ENCODE measurements around the gene MAB21L3.
A peak's percentile ranks its signal among the peaks of the same experiment; 100 is the strongest.

Gene MAB21L3

DNA sequence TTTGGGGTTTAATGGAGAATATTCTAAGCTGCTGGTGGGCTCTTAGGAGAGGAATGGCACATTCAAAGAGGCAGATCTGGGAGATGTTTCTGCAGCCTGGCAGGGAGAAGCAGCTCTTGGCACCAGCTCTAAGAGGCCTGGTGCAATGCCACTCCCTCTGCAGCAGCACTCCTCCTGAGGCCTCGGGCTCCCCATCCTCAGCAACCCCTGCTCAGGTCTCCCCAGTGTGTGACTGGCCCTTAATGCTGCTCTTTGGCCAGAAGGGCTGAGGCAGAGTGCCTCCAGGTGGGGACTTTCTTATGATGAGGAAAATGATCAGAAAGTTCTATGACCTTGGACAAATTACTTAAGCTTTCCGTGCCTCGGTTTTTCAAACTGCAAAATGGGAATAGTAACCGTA lies 55.5 kb downstream of the MAB21L3 start:
- DNase-seq, result no peak

DNA sequence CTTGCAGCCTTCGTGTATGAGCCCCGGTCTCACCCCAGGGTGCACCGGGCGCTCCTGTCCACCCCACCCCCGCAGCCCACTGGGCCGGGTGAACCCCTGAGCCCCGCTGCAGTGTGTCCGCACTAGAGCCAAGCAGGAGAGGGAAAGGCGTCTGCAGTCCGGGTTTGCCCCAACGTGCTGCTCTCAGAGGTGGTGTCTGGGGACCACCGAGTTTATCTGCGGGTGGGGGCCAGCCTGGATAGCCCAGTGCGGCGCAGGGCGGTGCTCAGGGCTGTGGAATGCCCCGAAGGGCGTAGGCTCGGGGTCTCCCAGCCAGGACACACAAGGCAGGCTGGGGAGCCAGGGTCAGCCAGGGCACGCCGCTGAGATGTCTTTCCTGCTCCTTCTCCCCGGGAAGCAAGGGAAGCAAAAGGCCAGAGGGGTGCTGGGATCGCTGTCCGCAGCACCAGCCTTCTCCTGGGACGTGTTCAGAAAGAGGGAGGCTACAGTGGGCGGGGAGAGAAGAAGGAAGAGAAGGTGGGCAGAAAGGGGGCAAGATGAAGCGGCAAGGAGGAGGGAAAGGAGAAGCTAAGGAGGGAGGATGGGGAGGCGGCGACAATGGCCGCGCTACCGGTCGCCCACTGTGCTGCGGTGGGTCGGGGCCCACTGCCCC lies 56.6 kb downstream of the MAB21L3 start:
- DNase-seq, result peak; percentile 13

GRCh38 chr1:116168277-116169032 lies 57.3 kb downstream of the MAB21L3 start:
- DNase-seq, result peak; percentile 92

GRCh38 chr1:116169898-116170297 lies 58.7 kb downstream of the MAB21L3 start:
- DNase-seq, result no peak

DNA sequence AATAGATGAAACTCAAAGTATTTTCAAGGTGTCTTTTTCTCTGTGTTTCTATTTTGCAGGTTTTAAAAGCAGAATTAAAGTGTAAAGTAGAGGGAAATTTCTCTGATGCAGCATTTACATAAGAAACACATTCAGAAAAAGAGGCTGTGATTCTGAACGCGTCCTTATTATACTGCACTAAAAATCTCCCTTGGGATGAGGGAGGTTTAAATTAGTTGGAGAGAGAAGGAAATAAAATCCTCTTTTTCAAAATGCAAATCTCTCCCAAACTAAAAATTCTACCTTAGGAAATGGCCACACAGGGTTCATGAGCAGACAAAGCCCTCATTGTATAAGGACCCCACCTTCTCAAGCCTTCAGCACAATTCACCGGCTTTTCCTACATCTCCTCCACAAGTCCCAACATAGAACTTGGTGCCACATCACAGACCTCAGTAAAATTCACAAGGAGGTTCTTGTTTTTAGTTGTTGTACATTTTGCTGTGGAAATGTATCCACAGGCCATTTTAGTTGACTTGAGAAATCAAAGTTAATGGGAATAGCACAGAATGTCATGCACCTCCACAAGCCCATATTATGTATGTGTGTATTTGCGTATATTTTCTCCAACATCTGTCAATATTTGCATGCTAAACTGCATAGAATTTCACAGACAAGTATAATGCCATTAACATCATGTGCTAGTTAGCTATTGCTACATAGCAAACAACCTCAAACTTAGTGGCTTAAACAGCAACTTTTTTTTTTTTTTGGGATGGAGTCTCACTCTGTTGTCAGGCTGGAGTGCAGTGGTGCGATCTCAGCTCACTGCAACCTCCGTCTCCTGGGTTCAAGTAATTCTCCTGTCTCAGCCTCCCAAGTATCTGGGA lies 59.8 kb downstream of the MAB21L3 start:
- no peak for DNase-seq

DNA sequence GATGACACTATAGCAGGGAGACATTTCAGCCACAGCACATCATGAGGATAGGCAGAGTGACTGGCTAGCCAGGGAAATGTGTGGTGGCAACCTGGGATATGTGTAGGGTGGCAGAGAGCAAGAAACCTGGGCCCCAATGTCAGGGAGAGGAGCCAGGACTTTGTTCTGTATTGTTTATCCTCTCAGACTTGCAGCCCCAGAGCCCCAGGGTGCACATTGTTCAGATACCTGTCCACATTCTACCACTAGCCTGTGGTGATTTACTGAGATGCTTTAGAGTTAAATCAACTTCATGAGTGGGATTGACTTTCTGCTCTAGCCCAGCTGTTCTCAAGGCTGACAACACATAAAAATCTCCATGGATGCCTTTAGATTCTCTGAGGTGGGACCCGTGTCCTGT lies 61.5 kb downstream of the MAB21L3 start:
- DNase-seq, result no peak

DNA sequence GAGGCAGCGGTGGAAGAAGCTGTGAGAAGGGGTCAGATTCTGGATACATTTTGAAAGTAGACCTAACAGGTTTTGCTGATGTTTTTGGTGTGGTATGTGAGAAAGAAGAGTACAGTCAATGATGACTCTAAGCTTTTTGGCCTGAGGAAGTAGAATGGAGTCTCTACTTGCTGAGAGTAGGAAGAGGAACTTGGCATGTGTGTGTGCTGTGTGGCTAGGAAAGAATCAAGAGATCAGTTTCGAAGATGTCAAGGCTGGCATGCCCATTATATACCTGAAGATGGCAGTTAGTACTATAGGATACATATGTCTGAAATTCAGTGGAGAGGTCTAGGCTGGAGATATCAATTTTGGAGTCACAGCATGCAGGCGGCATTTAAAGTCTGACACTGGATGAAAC lies 64.4 kb downstream of the MAB21L3 start:
- DNase-seq, result no peak

GRCh38 chr1:116176306-116176789 lies 65.1 kb downstream of the MAB21L3 start:
- no peak for DNase-seq

GRCh38 chr1:116177861-116178260 lies 66.7 kb downstream of the MAB21L3 start:
- no peak for DNase-seq

- DNase-seq, result no peak
These were observed 67.6 kb downstream of the MAB21L3 start for GRCh38 chr1:116178837-116179236.

- no peak for DNase-seq
These were observed 68.2 kb downstream of the MAB21L3 start for GRCh38 chr1:116179419-116179818.

- no peak for DNase-seq
These were observed 68.8 kb downstream of the MAB21L3 start for GRCh38 chr1:116179964-116180363.

DNA sequence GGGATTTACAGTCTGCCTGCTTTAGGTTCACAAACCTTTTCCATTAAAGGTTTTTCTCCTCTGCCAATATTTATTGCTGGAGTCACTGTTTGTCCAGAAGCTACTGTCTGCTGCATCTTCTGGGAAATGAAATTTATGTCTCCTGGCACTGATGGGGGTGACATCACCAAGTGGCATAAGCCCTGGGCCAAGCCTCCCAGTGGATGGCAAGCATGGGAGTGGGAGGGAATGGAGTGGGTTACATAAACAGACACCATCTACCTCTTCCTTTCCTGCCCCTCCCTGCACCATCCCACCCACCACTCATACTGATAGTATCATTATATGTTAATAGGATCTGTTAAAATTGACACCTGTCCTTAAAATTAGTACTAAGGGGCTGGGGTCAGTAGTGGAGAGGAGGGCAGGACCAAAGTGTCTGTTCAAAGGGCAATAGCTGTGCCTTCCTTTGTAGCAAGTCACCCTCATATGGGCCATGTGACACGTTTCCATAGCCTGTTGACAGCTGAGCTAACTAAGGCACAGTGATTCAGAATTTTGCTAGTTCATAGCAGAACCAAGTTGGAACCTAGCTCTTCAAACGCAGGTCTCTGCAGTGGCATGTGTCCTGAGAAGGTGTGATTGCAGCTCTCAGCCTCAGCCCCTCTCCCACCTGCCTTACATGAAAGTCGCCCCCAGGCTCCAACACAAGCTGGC lies 71.0 kb downstream of the MAB21L3 start:
- no peak for DNase-seq

All from CD4-positive, alpha-beta T cell treated with Interleukin-17A for 4 hours (primary cell).